HEK293T (cell line): ENCODE results near the gene ACP6.

ENCODE experiments used
- CTCF ChIA-PET: fragments of 350-600 bp; formaldehyde crosslinking; extraction: SDS; loops from one replicate; lab custom pipeline; 2021; ENCODE audit warnings: antibody characterized with exemption, inconsistent platforms; lab: Yijun Ruan, JAX
- POLR2A ChIA-PET: fragments of 350-600 bp; formaldehyde crosslinking; extraction: SDS; loops from one replicate; lab custom pipeline; 2020; ENCODE audit warnings: antibody characterized with exemption, inconsistent platforms; lab: Yijun Ruan, JAX
- DNase-seq: peaks from one replicate; pipeline ENCODE4 v3.0.0; 2012; ENCODE audit warnings: mixed read lengths; ENCODE audit errors: extremely low spot score
- ARNT ChIP-seq: fragments of 450-650 bp; IDR thresholded peaks from 2 replicates; pipeline ENCODE4 v1.6.1; 2017; ENCODE audit warnings: mild to moderate bottlenecking
- BHLHE40 ChIP-seq: fragments of 450-650 bp; IDR thresholded peaks from 2 replicates; pipeline ENCODE4 v1.6.1; 2016; ENCODE audit warnings: mild to moderate bottlenecking, moderate library complexity, borderline replicate concordance
- CTBP1 ChIP-seq: fragments of 450-650 bp; IDR thresholded peaks from 2 replicates; pipeline ENCODE4 v1.6.1; 2016; ENCODE audit warnings: borderline replicate concordance
- ELF4 ChIP-seq: fragments of 450-650 bp; IDR thresholded peaks from 2 replicates; pipeline ENCODE4 v1.6.1; 2017; ENCODE audit warnings: antibody characterized with exemption
- FOXA1 ChIP-seq: fragments of 450-650 bp; IDR thresholded peaks from 2 replicates; pipeline ENCODE4 v1.6.1; 2016; ENCODE audit warnings: mild to moderate bottlenecking
- FOXK2 ChIP-seq: fragments of 450-650 bp; IDR thresholded peaks from 2 replicates; pipeline ENCODE4 v1.6.1; 2016; ENCODE audit warnings: mild to moderate bottlenecking
- FOXM1 ChIP-seq: fragments of 450-650 bp; IDR thresholded peaks from 2 replicates; pipeline ENCODE4 v1.6.1; 2017; ENCODE audit warnings: mild to moderate bottlenecking, borderline replicate concordance
- HDGF ChIP-seq: fragments of 450-650 bp; IDR thresholded peaks from 2 replicates; pipeline ENCODE4 v1.6.1; 2017; ENCODE audit warnings: antibody characterized with exemption, borderline replicate concordance
- L3MBTL2 ChIP-seq: fragments of 450-650 bp; conservative IDR thresholded peaks from 2 replicates; pipeline ENCODE4 v1.6.1; 2016; ENCODE audit warnings: mild to moderate bottlenecking
- LEF1 ChIP-seq: fragments of 450-650 bp; IDR thresholded peaks from 2 replicates; pipeline ENCODE4 v1.6.1; 2017; ENCODE audit warnings: mild to moderate bottlenecking, borderline replicate concordance
- NFRKB ChIP-seq: fragments of 450-650 bp; IDR thresholded peaks from 2 replicates; pipeline ENCODE4 v1.6.1; 2016; ENCODE audit warnings: mild to moderate bottlenecking, moderate library complexity
- SP1 ChIP-seq: fragments of 450-650 bp; IDR thresholded peaks from 2 replicates; pipeline ENCODE4 v1.6.1; 2017
- SUZ12 ChIP-seq: fragments of 450-650 bp; IDR thresholded peaks from 2 replicates; pipeline ENCODE4 v1.6.1; 2016; ENCODE audit warnings: mild to moderate bottlenecking
- TARDBP ChIP-seq: fragments of 450-650 bp; IDR thresholded peaks from 2 replicates; pipeline ENCODE4 v1.6.1; 2016
- ZNF384 ChIP-seq: fragments of 450-650 bp; IDR thresholded peaks from 2 replicates; pipeline ENCODE4 v1.6.1; 2016
- TF ChIP-seq, protein P1 (sequence below): fragments of 450-650 bp; IDR thresholded peaks from 2 replicates; pipeline ENCODE4 v1.6.1; 2016

The ACP6 gene

DNA sequence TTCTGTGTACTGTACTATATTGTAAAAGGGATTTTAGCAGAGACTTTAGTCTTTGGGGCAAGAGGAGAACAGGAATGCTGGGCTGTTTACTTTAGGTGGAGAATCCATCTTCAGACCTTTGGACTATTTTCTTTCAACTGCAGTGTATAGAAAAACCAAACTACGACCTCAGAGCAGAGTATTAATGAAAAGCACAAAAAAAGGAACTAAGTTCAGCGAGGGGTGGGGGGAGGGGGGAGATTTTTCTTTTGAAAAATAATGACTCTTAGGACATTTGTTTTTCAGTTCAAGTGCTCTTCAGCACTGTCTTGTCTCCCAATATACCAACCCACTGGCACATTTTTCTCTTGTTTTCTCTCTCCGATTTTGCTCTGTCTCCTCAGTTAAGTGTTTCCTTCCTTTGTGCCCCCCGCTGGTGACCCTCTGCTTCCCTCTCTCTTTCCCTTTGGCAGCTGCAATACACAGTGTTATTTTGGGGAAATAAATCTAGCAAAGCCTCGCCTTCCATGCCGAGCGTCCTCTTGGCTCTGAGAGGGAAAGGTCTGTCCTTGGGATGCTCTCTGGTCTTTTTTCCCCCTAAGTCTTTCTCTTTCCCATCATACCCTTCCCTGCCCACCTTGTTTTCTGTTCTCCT, 44.8 kb downstream of the ACP6 start:
- no peak for TF ChIP-seq FOXM1
- no peak for TF ChIP-seq LEF1
- TF ChIP-seq, protein P1, sequence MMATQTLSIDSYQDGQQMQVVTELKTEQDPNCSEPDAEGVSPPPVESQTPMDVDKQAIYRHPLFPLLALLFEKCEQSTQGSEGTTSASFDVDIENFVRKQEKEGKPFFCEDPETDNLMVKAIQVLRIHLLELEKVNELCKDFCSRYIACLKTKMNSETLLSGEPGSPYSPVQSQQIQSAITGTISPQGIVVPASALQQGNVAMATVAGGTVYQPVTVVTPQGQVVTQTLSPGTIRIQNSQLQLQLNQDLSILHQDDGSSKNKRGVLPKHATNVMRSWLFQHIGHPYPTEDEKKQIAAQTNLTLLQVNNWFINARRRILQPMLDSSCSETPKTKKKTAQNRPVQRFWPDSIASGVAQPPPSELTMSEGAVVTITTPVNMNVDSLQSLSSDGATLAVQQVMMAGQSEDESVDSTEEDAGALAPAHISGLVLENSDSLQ: no peak
- no peak for TF ChIP-seq NFRKB
- ChIA-PET CTCF (no interaction called here), POLR2A (no interaction called here)
- DNase-seq: no peak

DNA sequence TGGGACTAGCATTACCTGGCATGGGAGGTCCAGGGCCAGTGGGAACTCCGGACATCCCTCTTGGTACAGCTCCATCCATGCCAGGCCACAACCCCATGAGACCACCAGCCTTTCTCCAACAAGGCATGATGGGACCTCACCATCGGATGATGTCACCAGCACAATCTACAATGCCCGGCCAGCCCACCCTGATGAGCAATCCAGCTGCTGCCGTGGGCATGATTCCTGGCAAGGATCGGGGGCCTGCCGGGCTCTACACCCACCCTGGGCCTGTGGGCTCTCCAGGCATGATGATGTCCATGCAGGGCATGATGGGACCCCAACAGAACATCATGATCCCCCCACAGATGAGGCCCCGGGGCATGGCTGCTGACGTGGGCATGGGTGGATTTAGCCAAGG, 45.8 kb downstream of the ACP6 start:
- ChIA-PET POLR2A (no interaction called here), CTCF (no interaction called here)
- no peak for TF ChIP-seq CTBP1
- TF ChIP-seq HDGF: no peak
- TF ChIP-seq BHLHE40: no peak
- TF ChIP-seq, protein P1: no peak
- TF ChIP-seq ARNT: no peak
- TF ChIP-seq L3MBTL2: no peak
- DNase-seq: no peak

DNA sequence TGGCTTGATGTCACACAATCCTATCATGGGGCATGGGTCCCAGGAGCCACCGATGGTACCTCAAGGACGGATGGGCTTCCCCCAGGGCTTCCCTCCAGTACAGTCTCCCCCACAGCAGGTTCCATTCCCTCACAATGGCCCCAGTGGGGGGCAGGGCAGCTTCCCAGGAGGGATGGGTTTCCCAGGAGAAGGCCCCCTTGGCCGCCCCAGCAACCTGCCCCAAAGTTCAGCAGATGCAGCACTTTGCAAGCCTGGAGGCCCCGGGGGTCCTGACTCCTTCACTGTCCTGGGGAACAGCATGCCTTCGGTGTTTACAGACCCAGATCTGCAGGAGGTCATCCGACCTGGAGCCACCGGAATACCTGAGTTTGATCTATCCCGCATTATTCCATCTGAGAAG, 46.3 kb downstream of the ACP6 start:
- ChIA-PET POLR2A (no interaction called here), CTCF (no interaction called here)
- TF ChIP-seq FOXA1: no peak
- DNase-seq: no peak

DNA sequence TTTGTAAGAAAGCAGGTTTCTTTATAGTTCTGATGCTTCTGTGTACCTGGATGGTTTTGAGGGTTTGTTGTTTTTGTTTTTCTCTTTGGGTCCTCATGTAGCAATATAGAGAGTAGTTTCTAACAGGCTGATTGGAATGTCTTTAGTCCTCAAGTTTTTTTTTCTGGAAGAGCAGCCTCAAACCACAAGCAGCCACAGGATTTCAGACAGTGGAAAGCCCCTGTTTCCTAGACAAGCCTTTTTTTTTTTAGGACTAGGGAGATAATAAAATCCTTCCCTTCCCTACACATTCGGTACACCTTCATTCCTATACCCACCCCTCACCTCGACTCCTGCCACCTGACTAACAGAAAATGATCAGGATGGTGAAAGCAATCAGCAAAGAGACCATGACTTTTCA, 47.6 kb downstream of the ACP6 start:
- no peak for TF ChIP-seq SP1
- no peak for TF ChIP-seq FOXM1
- no peak for TF ChIP-seq ZNF384
- no peak for TF ChIP-seq HDGF
- TF ChIP-seq BHLHE40: no peak
- TF ChIP-seq NFRKB: no peak
- no peak for TF ChIP-seq FOXK2
- no peak for TF ChIP-seq CTBP1
- no peak for TF ChIP-seq FOXA1
- DNase-seq: no peak
- ChIA-PET CTCF (no interaction called here), POLR2A (no interaction called here)

DNA sequence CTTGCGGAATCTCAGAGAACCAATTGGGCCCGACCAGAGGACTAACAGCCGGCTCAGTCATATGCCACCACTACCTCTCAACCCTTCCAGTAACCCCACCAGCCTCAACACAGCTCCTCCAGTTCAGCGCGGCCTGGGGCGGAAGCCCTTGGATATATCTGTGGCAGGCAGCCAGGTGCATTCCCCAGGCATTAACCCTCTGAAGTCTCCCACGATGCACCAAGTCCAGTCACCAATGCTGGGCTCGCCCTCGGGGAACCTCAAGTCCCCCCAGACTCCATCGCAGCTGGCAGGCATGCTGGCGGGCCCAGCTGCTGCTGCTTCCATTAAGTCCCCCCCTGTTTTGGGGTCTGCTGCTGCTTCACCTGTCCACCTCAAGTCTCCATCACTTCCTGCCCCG, 49.8 kb downstream of the ACP6 start:
- ChIA-PET CTCF (no interaction called here), POLR2A (no interaction called here)
- no peak for DNase-seq
- TF ChIP-seq ELF4 (no peak), FOXM1 (no peak), NFRKB (no peak), FOXK2 (no peak), FOXA1 (no peak), SUZ12 (no peak), ZNF384 (no peak), CTBP1 (no peak), BHLHE40 (no peak), ARNT (no peak), L3MBTL2 (no peak), HDGF (no peak), TARDBP (no peak)
- TF ChIP-seq, protein P1: no peak

DNA sequence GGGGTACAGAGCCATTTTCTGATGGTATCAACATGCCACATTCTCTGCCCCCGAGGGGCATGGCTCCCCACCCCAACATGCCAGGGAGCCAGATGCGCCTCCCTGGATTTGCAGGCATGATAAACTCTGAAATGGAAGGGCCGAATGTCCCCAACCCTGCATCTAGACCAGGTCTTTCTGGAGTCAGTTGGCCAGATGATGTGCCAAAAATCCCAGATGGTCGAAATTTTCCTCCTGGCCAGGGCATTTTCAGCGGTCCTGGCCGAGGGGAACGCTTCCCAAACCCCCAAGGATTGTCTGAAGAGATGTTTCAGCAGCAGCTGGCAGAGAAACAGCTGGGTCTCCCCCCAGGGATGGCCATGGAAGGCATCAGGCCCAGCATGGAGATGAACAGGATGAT, 50.6 kb downstream of the ACP6 start:
- POLR2A ChIA-PET: no interaction called here
- DNase-seq: no peak
- CTCF ChIA-PET: no interaction called here
- TF ChIP-seq SP1 (no peak), HDGF (no peak), BHLHE40 (no peak), LEF1 (no peak), TARDBP (no peak), L3MBTL2 (no peak), NFRKB (no peak), ZNF384 (no peak), CTBP1 (no peak), FOXM1 (no peak), FOXK2 (no peak), ARNT (no peak), ELF4 (no peak), FOXA1 (no peak)
- TF ChIP-seq, protein P1: no peak
